Forelimb muscle (tissue), 1 donor: ENCODE results near the gene CES4A. TPM values are rescaled to one million over a fixed set of nuclear protein-coding genes. Genes with fewer than 3 reads are reported as not detected.
"Not testable (repeated sequence)": the region's sequence is repeated elsewhere in the genome, so short reads cannot be mapped to it uniquely, and the experiment has no call there.

Experiments used
- DNase-seq: peaks from one replicate; pipeline ENCODE4 v3.0.0-alpha.2; 2013; ENCODE audit warnings: low read depth
- polyA plus RNA-seq: library from polyadenylated mRNA; unstranded; fragments of 120-200 nt; gene quantifications from one replicate; pipeline ENCODE4 v1.2.1, GENCODE V29; 2013; ENCODE audit not compliant: insufficient read length

CES4A gene
- polyA plus RNA-seq, 1 donor = 3.4 TPM

GRCh38 chr16:67019171-67019570 is 30.8 kb downstream of the CES4A start:
- no peak for DNase-seq

- no peak for DNase-seq
Observed at GRCh38 chr16:67021321-67021720, 32.9 kb downstream of the CES4A start.

- no peak for DNase-seq
Observed at GRCh38 chr16:67022531-67023214, 34.3 kb downstream of the CES4A start.

GRCh38 chr16:67023689-67024088 is 35.3 kb downstream of the CES4A start:
- no peak for DNase-seq

- DNase-seq = no peak
Observed at GRCh38 chr16:67024384-67025209, 36.2 kb downstream of the CES4A start.

- DNase-seq = no peak
Observed at GRCh38 chr16:67025210-67025550, 36.8 kb downstream of the CES4A start.

GRCh38 chr16:67026570-67026969 is 38.2 kb downstream of the CES4A start:
- DNase-seq = no peak

- no peak for DNase-seq
Observed at GRCh38 chr16:67027046-67027445, 38.7 kb downstream of the CES4A start.

- DNase-seq = no peak
Observed at GRCh38 chr16:67028167-67028695, 39.8 kb downstream of the CES4A start.

GRCh38 chr16:67028696-67029253 is 40.4 kb downstream of the CES4A start, which contains the start of gene CBFB:
TSS of gene CBFB (plus strand) at chr16:67029149. CDS start at chr16:67029408, 259 bp downstream.
- peak; percentile 81 for DNase-seq

- DNase-seq = no peak
Observed at GRCh38 chr16:67029254-67030096, 41.1 kb downstream of the CES4A start.

GRCh38 chr16:67030221-67030962 is 42.0 kb downstream of the CES4A start:
- no peak for DNase-seq

GRCh38 chr16:67034487-67034886 is 46.1 kb downstream of the CES4A start:
- no peak for DNase-seq

GRCh38 chr16:67035364-67035763 is 47.0 kb downstream of the CES4A start:
- no peak for DNase-seq

- DNase-seq = no peak
Observed at GRCh38 chr16:67036323-67036741, 47.9 kb downstream of the CES4A start.

- no peak for DNase-seq
Observed at GRCh38 chr16:67039260-67040020, 51.1 kb downstream of the CES4A start.

GRCh38 chr16:67040166-67040565 is 51.8 kb downstream of the CES4A start:
- no peak for DNase-seq

- DNase-seq = no peak
Observed at GRCh38 chr16:67040906-67041305, 52.5 kb downstream of the CES4A start.

GRCh38 chr16:67041520-67041919 is 53.1 kb downstream of the CES4A start:
- not testable (repeated sequence) for DNase-seq

- no peak for DNase-seq
Observed at GRCh38 chr16:67043420-67043819, 55.0 kb downstream of the CES4A start.
